ENCODE results near the gene ABCB11. TPM values are rescaled to one million over a fixed set of nuclear protein-coding genes. Genes with fewer than 3 reads are reported as not detected.

The ABCB11 gene
- polyA plus RNA-seq, 1 donor from 2014 or later, result not detected

GRCh38 chr2:168910330-168910729, 120.8 kb downstream of the ABCB11 start:
- H3F3A ChIP-seq (ENCODE audit: insufficient read depth, low read length, poor library complexity, severe bottlenecking), result peaks cover 13% of the 10 kb centered on the region
- peak overlapping the region; percentile 1 for H3K9ac ChIP-seq (ENCODE audit: low read length)
- H4K20me1 ChIP-seq (ENCODE audit: insufficient read depth), result no peaks in the 10 kb centered on the region

GRCh38 chr2:168907940-168908662, 123.0 kb downstream of the ABCB11 start:
- Histone ChIP-seq H3K27ac (ENCODE audit: low read length) (no peak overlapping the region), H3K9me3 (ENCODE audit: low read length) (no peaks in the 10 kb centered on the region), H4K20me1 (ENCODE audit: insufficient read depth) (no peaks in the 10 kb centered on the region), H3K4me2 (ENCODE audit: low read length) (no peak overlapping the region), H3F3A (ENCODE audit: insufficient read depth, low read length, poor library complexity, severe bottlenecking) (peaks cover 13% of the 10 kb centered on the region), H3K36me3 (ENCODE audit: insufficient read depth, low read length) (no peaks in the 10 kb centered on the region), H2AFZ (ENCODE audit: low read depth, low read length) (no peak overlapping the region), H3K9ac (ENCODE audit: low read length) (no peak overlapping the region), H3K4me3 (ENCODE audit: low read length) (no peak overlapping the region), H3K9me2 (ENCODE audit: insufficient read depth, low read length) (no peaks in the 10 kb centered on the region), H3K79me2 (replicated peaks; ENCODE audit: insufficient read depth, low read length) (no peaks in the 10 kb centered on the region), H3K27me3 (ENCODE audit: insufficient read depth, low read depth, low read length) (peaks cover 3% of the 10 kb centered on the region)
- TF ChIP-seq SMC3 (conservative IDR thresholded peaks at IDR 0.05; ENCODE audit: poor library complexity) (no peak), EZH2 (IDR thresholded peaks at IDR 0.05; ENCODE audit: borderline replicate concordance, insufficient read depth, low read length, poor library complexity, severe bottlenecking) (no peak), REST (IDR thresholded peaks at IDR 0.05; ENCODE audit: borderline replicate concordance) (no peak), TAF1 (IDR thresholded peaks at IDR 0.05; ENCODE audit: low read depth) (no peak), EP300 (conservative IDR thresholded peaks at IDR 0.05; ENCODE audit: poor library complexity, severe bottlenecking) (no peak)

More at GRCh38 chr2:168910330-168910729, 120.8 kb downstream of the ABCB11 start:
- Histone ChIP-seq H3K27me3 (ENCODE audit: insufficient read depth, low read depth, low read length) (peaks cover 3% of the 10 kb centered on the region), H3K4me2 (ENCODE audit: low read length) (peak overlapping the region; percentile 57), H3K79me2 (replicated peaks; ENCODE audit: insufficient read depth, low read length) (no peaks in the 10 kb centered on the region), H3K4me3 (ENCODE audit: low read length) (peak overlapping the region; percentile 50), H3K9me2 (ENCODE audit: insufficient read depth, low read length) (no peaks in the 10 kb centered on the region), H3K27ac (ENCODE audit: low read length) (peak overlapping the region; percentile 81), H3K36me3 (ENCODE audit: insufficient read depth, low read length) (no peaks in the 10 kb centered on the region), H3K9me3 (ENCODE audit: low read length) (no peaks in the 10 kb centered on the region), H2AFZ (ENCODE audit: low read depth, low read length) (no peak overlapping the region)
- TF ChIP-seq SMC3 (conservative IDR thresholded peaks at IDR 0.05; ENCODE audit: poor library complexity), result peak; percentile 19
- no peak for TF ChIP-seq CTCF (IDR thresholded peaks at IDR 0.05; ENCODE audit: poor library complexity, severe bottlenecking)
- TF ChIP-seq RAD21 (conservative IDR thresholded peaks at IDR 0.05), result peak; percentile 34
- TF ChIP-seq MXI1 (conservative IDR thresholded peaks at IDR 0.05; ENCODE audit: poor library complexity, severe bottlenecking), result peak; percentile 44
- peak; percentile 93 for TF ChIP-seq EP300 (conservative IDR thresholded peaks at IDR 0.05; ENCODE audit: poor library complexity, severe bottlenecking)
- no peak for TF ChIP-seq TAF1 (IDR thresholded peaks at IDR 0.05; ENCODE audit: low read depth)
- TF ChIP-seq REST (IDR thresholded peaks at IDR 0.05; ENCODE audit: borderline replicate concordance), result peak; percentile 100
- peak; percentile 98 for TF ChIP-seq POLR2AphosphoS5 (IDR thresholded peaks at IDR 0.05)
- TF ChIP-seq EZH2 (IDR thresholded peaks at IDR 0.05; ENCODE audit: borderline replicate concordance, insufficient read depth, low read length, poor library complexity, severe bottlenecking), result no peak

All from neural cell (in vitro differentiated cells).